Measurements from ENCODE around the gene EIF4H. TPM values are rescaled to one million over a fixed set of nuclear protein-coding genes. Genes with fewer than 3 reads are reported as not detected.
"Not testable (repeated sequence)": the region's sequence is repeated elsewhere in the genome, so short reads cannot be mapped to it uniquely, and the experiment has no call there.

The EIF4H gene
- total RNA-seq, 1 donor from 2014 or later: 214 TPM

GRCh38 chr7:74203956-74204618 lies 29.9 kb downstream of the EIF4H start:
- Histone ChIP-seq H3K27me3 (no peaks in the 10 kb centered on the region), H3K4me3 (no peak overlapping the region), H3K9me3 (ENCODE audit: low read depth) (no peaks in the 10 kb centered on the region), H3K4me2 (no peak overlapping the region), H3K27ac (no peak overlapping the region), H3F3A (ENCODE audit: low read depth) (peaks cover 12% of the 10 kb centered on the region), H3K4me1 (no peaks in the 10 kb centered on the region), H4K20me1 (ENCODE audit: low read depth) (no peaks in the 10 kb centered on the region), H3K36me3 (no peaks in the 10 kb centered on the region), H3K9ac (no peak overlapping the region), H3K79me2 (ENCODE audit: low read depth) (no peaks in the 10 kb centered on the region), H2AFZ (replicated peaks) (no peak overlapping the region)
- TF ChIP-seq EZH2phosphoT487 (IDR thresholded peaks at IDR 0.05): no peak
- TF ChIP-seq CTCF (IDR thresholded peaks at IDR 0.05): no peak
- TF ChIP-seq EZH2 (IDR thresholded peaks at IDR 0.05): no peak
- Mint-ChIP-seq H3K4me3 (no peak overlapping the region), H3K9me3 (no peaks in the 10 kb centered on the region), H3K36me3 (peaks cover 1% of the 10 kb centered on the region), H3K27me3 (ENCODE audit: insufficient read depth, low read depth) (peaks cover 7% of the 10 kb centered on the region), H3K4me1 (no peaks in the 10 kb centered on the region), H3K27ac (no peak overlapping the region)
- DNase-seq (ENCODE audit: low spot score): no peak

- H3K4me3 Mint-ChIP-seq: peak overlapping the region; percentile 57
- H3K4me2 ChIP-seq: not testable (repeated sequence)
Measured at GRCh38 chr7:74206052-74206451, 31.9 kb downstream of the EIF4H start.

GRCh38 chr7:74206589-74207120 lies 32.5 kb downstream of the EIF4H start:
- no peak overlapping the region for H3K4me3 ChIP-seq
- Mint-ChIP-seq H3K27ac (no peak overlapping the region), H3K4me3 (no peak overlapping the region), H3K27me3 (ENCODE audit: insufficient read depth, low read depth) (peaks cover 4% of the 10 kb centered on the region), H3K9me3 (no peaks in the 10 kb centered on the region), H3K36me3 (no peaks in the 10 kb centered on the region), H3K4me1 (no peaks in the 10 kb centered on the region)
- no peaks in the 10 kb centered on the region for H3K27me3 ChIP-seq
- no peaks in the 10 kb centered on the region for H3K36me3 ChIP-seq
- H3K27ac ChIP-seq: no peak overlapping the region
- H3K4me1 ChIP-seq: no peaks in the 10 kb centered on the region
- H3K79me2 ChIP-seq (ENCODE audit: low read depth): no peaks in the 10 kb centered on the region
- no peaks in the 10 kb centered on the region for H3K9me3 ChIP-seq (ENCODE audit: low read depth)
- no peak for TF ChIP-seq EZH2phosphoT487 (IDR thresholded peaks at IDR 0.05)
- TF ChIP-seq CTCF (IDR thresholded peaks at IDR 0.05): peak; percentile 96
- no peaks in the 10 kb centered on the region for H4K20me1 ChIP-seq (ENCODE audit: low read depth)
- H3K4me2 ChIP-seq: no peak overlapping the region
- H3K9ac ChIP-seq: no peak overlapping the region
- peak overlapping the region; percentile 45 for H2AFZ ChIP-seq (replicated peaks)
- peak; percentile 84 for DNase-seq (ENCODE audit: low spot score)
- H3F3A ChIP-seq (ENCODE audit: low read depth): no peaks in the 10 kb centered on the region

More at GRCh38 chr7:74206052-74206451, 31.9 kb downstream of the EIF4H start:
- not testable (repeated sequence) for H3K9ac ChIP-seq; H3K4me3 ChIP-seq; H3K4me1 Mint-ChIP-seq; H3K27me3 Mint-ChIP-seq (ENCODE audit: insufficient read depth, low read depth); H3K27ac Mint-ChIP-seq; H3K36me3 Mint-ChIP-seq; H3F3A ChIP-seq (ENCODE audit: low read depth); H3K27me3 ChIP-seq; H3K9me3 Mint-ChIP-seq; H3K4me1 ChIP-seq; H3K36me3 ChIP-seq; H4K20me1 ChIP-seq (ENCODE audit: low read depth); H3K27ac ChIP-seq; DNase-seq (ENCODE audit: low spot score); H3K79me2 ChIP-seq (ENCODE audit: low read depth); H3K9me3 ChIP-seq (ENCODE audit: low read depth)
- H2AFZ ChIP-seq (replicated peaks): peak overlapping the region; percentile 45

GRCh38 chr7:74207586-74207985 lies 33.4 kb downstream of the EIF4H start:
- Mint-ChIP-seq H3K4me1 (no peaks in the 10 kb centered on the region), H3K4me3 (no peak overlapping the region), H3K36me3 (no peaks in the 10 kb centered on the region), H3K9me3 (no peaks in the 10 kb centered on the region), H3K27me3 (ENCODE audit: insufficient read depth, low read depth) (peaks cover 4% of the 10 kb centered on the region), H3K27ac (no peak overlapping the region)
- no peak for DNase-seq (ENCODE audit: low spot score)
- H3K9ac ChIP-seq: no peak overlapping the region
- H3F3A ChIP-seq (ENCODE audit: low read depth): no peaks in the 10 kb centered on the region
- H2AFZ ChIP-seq (replicated peaks): no peak overlapping the region
- no peak overlapping the region for H3K27ac ChIP-seq
- no peaks in the 10 kb centered on the region for H3K4me1 ChIP-seq
- H3K27me3 ChIP-seq: no peaks in the 10 kb centered on the region
- H3K4me2 ChIP-seq: no peak overlapping the region
- no peaks in the 10 kb centered on the region for H3K36me3 ChIP-seq
- TF ChIP-seq EZH2 (IDR thresholded peaks at IDR 0.05) (no peak), EZH2phosphoT487 (IDR thresholded peaks at IDR 0.05) (no peak), CTCF (IDR thresholded peaks at IDR 0.05) (no peak)
- no peaks in the 10 kb centered on the region for H3K79me2 ChIP-seq (ENCODE audit: low read depth)
- no peaks in the 10 kb centered on the region for H3K9me3 ChIP-seq (ENCODE audit: low read depth)
- no peak overlapping the region for H3K4me3 ChIP-seq
- H4K20me1 ChIP-seq (ENCODE audit: low read depth): no peaks in the 10 kb centered on the region

- not testable (repeated sequence) for H3K27ac ChIP-seq; H3K27ac Mint-ChIP-seq; H3K79me2 ChIP-seq (ENCODE audit: low read depth); DNase-seq (ENCODE audit: low spot score); H3K9me3 ChIP-seq (ENCODE audit: low read depth); H3F3A ChIP-seq (ENCODE audit: low read depth); H3K4me3 Mint-ChIP-seq; H3K36me3 Mint-ChIP-seq; H3K4me1 ChIP-seq; H4K20me1 ChIP-seq (ENCODE audit: low read depth); H3K27me3 Mint-ChIP-seq (ENCODE audit: insufficient read depth, low read depth); H3K4me2 ChIP-seq; H3K9ac ChIP-seq; H3K4me1 Mint-ChIP-seq; H3K9me3 Mint-ChIP-seq; H2AFZ ChIP-seq (replicated peaks); H3K4me3 ChIP-seq; H3K36me3 ChIP-seq; H3K27me3 ChIP-seq
Measured at GRCh38 chr7:74208241-74208640, 34.1 kb downstream of the EIF4H start.
